Loucy (cell line): ENCODE results near the gene ARHGAP15.

Source experiments
- CTCF ChIP-seq: fragments of 200-600 bp; sonication (generic); conservative IDR thresholded peaks from 2 replicates; pipeline ENCODE4 v1.5.1; 2014; ENCODE audit warnings: mild to moderate bottlenecking, antibody characterized with exemption, low read length
- EZH2phosphoT487 ChIP-seq: fragments of 200-600 bp; IDR thresholded peaks from 2 replicates; pipeline ENCODE4 v1.6.1; 2018; ENCODE audit warnings: antibody characterized with exemption, mild to moderate bottlenecking, moderate library complexity, borderline replicate concordance

GRCh38 chr2:143708682-143709081, 579.5 kb downstream of the ARHGAP15 start:
- TF ChIP-seq CTCF (no peak), EZH2phosphoT487 (no peak)
